Inflammatory macrophage treated with lipopolysaccharide for 4 hours (primary cell): ENCODE data around the gene FMNL2.
"Not testable (repeated sequence)": the region's sequence is repeated elsewhere in the genome, so short reads cannot be mapped to it uniquely, and the experiment has no call there.

Source experiments
- DNase-seq: peaks from one replicate; pipeline ENCODE4 v3.0.0-alpha.2; 2020

Gene FMNL2

DNA sequence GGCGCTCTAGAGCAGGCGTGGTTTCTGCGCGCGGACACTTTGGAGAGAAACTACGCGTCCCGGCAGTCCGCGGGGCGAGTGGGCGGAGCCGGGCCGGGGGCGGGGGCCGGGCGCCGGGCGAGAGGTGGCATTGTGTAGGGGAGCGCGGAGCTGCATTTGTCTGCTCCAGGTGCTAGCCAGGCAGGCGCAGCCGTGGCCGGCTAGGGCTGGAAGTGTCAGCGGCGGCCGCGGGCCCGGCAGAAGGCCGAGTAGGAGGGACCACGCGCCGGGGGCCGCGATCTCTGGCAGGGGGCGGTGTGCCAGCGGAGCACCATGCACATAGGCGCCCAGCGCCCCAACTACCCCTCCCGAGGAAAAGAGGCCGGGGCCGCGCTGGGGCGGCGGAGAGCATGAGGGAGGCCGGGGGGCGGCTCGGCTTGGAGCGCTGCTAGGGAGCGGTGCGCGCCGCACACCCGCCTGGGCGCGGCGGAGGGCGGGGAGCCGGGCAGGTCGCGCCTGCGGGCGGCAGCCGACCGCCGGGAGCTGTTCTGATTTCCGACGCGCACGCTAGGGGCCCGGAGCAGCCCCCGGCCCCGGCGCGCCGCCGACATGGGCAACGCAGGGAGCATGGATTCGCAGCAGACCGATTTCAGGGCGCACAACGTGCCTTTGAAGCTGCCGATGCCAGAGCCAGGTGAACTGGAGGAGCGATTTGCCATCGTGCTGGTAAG is at the start of gene FMNL2:
FMNL2 (plus strand) TSS at position 159 of the 710 bp plus-strand sequence.
- peak; percentile 85 for DNase-seq

DNA sequence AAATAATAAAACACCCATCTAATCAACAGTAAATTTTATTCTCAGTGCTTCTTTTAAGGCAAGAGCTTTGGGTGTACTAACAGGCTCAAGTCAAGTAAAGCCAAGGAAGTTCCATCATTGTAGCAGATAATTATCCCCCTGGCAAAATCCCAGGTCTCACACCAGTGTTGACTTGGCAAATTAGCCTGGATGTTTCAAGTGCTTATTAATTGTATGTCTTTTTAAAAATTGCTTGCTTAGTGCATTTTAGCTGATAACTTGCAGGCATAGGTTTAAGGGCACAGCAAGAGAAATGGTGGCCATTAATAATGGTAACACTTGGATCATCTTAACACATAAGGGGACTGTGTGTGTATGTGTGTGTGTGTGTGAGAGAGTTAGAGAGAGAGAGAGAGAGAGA is 42.0 kb upstream of the FMNL2 start:
- DNase-seq = no peak

DNA sequence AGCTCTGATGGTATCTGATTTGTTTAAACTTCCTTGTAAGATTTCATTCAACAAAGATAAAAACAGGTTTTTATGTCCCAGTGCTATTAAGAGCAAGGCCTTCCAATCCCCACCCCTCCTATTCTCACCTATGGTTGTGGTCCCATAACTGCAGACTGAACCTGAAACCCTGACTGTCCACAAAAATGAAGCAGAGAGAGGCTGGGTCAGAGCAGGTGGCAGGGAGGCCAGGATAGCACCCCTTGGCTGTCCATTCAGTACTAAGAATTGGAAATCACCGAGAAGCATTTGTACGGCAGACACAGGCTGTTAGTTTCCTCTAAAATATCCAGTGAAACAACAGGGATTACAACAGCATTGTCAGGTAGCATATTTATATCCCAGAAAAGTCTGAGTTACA is 37.3 kb upstream of the FMNL2 start:
- no peak for DNase-seq

DNA sequence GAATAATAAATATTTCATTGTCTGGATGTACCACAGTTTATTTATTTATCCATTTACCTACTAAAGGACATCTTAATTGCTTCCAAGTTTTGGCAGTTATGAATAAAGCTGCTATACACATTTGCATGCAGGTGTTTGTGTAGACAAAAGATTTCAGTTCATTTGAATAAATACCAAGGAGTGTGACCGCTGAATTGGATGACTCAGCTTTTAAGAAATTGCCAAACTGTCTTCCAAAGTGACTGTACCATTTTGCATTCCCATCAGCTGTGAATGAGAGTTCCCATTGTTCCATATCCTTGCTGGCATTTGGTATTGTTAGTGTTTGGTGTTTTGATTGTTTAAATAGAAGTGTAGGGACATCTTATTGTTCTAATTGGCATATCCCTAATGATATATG is 36.2 kb upstream of the FMNL2 start:
- DNase-seq = no peak

DNA sequence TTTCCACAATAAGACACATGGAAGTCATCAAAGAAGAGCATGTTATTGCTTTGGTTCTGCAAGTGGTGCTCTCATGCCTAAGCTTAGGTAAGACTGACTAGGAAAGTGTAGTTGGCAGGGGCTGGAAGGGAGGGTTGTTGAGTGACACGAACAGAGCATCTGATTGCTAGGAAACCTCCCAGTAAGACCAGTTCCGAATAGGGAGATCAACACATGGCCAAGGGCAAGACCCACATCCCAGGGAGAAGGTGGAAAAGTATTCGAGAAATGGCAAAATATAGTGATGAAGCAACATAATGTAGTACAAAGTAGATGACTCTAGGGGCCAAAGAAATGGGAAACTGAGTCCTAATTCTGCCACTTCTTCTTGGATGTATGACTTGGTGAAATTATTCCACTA is 33.8 kb upstream of the FMNL2 start:
- DNase-seq = no peak

DNA sequence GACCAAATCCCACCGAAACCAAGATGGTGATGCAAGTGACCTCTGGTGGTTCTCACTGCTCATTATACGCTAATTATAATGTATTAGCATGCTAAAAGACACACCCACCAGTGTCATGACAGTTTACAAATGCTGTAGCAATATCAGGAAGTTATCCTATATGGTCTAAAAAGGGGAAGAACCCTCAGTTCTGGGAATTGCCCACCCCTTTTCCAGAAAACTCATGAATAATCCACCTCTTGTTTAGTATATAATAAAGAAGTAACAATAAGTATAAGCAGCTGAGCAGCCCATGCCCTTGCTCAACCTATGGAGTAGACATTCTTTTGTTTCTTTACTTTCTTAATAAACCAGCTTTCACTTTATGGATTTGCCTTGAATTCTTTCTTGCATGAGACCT is 31.0 kb upstream of the FMNL2 start:
- DNase-seq = peak; percentile 65

DNA sequence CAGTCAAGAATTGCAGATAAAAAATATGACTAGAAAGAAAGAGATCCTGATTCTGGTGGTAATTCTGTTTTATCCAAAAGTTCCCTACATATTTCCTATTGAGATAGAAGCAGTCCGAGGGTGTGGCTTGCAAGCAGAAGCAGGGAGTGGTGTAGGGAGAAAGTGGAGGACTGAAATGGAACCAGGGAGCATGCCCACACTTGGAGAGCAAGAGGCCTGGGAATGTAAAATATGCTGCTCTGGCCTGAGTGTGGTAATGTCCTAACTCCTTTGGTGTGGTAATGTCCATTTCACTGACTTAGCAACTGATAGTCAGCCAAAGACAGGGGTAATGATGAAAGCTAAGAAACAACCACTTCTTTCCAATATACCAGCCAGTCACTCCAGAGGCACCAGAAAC is 30.1 kb upstream of the FMNL2 start:
- DNase-seq = no peak

DNA sequence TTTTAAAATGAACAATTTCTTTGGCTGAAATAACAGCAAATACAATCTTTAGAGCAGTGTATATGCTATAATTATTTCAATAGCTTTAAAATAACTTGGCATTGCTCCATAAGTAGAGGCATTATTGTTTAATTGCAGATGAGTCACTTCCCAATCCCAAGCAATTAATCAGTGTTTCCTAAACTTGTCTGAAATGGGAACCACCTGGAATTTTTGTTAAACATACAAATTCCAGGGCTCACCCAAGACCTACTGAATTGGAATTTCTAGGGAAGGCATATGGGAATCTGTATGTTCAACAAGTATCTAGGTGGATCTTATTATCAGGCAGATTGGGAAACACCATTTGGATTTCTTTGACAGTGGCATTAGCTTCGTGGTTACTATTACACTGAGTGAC is 27.1 kb upstream of the FMNL2 start:
- no peak for DNase-seq

DNA sequence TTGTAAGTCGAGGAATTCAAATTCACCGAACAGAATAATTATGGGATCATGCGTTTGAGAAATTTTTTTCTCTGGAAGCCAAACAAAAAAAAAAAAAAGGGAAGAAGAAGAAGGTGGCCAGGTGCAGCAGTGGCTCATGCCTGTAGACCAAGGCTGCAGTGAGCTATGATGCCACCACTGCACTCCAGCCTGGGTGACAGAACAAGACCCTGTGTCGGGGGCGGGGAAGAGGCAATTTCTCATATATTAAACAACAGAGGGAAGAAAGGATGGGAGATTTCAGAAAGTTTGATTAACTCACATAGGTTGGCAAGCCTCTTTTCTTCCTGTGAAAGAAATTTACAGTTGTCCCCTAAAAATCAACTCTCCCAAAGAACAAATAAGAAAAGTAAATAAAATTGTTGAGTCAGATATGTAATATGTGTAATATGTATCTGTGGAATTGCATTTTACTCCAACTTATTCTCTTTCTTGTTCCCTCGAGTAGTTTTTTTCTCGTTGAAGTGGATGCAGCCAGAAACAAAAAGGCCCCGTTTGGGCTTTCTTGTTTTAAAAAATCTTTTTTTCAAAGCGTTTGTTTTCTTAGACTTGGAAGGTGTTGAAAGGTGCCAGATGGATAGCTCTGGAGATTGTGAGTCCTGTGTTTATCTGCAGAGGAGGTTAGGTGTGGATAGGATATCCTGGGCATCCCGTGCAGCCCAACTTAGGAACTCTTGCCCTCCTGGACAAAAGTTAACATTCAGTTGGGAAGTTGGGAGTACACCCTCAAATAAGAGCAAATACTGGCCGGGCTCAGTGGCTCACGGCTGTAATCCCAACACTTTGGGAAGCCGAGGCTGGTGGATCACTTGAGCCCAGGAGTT is 25.4 kb upstream of the FMNL2 start:
- DNase-seq = no peak

DNA sequence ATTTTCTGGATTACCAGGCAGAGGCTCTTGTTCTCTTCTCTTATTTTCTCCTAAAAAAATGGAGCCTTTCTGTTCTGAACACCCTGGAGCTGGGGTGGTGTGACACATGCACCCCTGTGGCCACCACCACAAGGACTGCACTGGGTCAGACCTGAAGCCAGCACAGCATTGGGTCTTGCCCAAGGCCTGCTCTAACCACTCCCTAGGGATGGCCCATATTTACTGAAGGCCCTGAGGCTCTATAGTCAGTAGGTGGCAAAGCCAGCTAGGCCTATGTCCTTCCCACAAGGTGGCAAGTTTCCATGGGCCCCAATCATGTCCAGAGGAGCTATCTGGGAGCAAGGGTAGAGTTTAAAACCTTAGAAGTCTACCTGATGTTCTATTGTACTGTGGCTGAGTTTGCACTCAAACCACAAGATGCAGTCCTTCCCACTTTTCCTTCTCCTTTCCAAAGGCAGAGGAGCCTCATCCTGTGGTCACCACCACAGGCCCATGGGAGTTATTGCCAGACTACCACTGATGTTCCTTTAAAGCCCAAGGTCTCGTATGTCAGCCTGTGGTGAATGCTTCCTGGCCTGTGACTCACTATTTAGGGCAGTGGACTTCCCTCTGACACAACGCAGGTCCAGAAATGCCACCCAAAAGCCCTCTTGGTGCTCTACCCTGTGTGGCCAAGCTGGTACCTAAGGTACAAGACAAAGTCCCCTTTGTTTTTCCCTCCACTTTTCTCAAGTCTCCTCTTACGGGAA is 15.0 kb upstream of the FMNL2 start:
- peak; percentile 88 for DNase-seq

DNA sequence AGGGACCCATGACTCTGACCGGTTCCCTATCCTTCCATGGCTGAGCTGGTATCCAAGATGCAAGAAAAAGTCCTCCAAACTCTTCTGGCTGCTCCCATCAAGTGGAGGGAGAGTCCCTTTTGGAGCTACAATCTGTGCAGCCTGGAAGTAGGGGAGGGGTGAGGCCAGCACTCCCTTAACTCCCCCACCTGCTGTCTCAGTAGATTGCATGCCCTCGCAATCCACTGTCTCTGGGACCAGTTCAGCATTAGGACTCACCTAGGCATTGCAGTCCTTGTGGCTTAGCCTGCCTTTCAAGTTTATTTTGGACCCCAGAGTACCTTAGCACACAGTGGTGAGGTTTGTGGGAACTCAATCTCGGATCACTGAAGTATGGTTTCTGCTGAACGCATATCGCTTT is 14.2 kb upstream of the FMNL2 start:
- DNase-seq = no peak

DNA sequence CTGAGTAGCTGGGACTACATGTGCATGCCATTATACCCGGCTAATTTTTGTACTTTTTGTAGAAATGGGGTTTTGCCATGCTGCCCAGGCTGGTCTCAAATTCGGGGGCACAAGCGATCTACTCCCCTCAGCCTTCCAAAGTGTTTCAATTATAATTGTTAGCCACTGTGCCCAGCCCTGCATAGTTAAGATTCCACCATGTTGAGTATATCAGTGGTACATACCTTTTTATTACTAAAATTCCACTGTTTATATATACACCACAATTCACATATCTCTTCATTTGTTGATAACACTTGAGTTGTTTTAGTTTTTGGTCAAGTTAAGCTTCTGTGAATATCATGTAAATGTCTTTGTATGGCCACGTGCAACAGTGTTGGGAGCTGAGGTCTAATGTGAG is 12.8 kb upstream of the FMNL2 start:
- no peak for DNase-seq

DNA sequence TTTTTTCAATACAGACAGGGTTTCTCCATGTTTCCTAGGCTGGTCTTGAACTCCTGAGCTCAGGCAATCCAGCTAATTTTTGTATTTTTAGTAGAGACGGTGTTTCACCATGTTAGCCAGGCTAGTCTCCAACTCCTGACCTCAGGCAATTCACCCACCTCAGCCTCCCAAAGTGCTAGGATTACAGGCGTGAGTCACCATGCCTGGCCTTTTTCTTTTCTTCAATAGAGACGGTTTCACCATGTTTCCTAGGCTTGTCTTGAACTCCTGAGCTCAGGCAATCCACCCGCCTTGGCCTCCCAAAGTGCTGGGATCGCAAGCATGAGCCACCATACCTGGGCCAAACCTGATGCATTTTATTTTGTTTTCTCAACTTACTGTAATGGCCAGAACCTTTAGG is 9.8 kb upstream of the FMNL2 start:
- not testable (repeated sequence) for DNase-seq

DNA sequence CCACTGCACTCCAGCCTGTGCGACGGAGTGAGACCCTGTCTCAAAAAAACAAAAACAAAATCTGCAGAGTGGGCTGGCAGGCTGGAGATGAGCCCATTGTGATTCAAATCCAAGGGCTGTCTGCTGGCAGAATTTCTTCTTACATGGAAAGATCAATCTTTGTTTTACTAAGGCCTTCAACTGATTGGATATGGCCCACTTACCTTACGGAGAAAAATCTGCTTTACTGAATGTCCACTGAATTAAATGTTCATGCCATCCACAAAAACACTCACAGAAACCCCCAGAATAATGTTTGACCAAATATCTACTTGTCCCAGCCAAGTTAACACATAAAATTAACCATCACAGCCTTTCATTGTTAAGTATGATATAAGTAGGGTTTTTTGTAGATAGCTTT is 8.3 kb upstream of the FMNL2 start:
- no peak for DNase-seq

DNA sequence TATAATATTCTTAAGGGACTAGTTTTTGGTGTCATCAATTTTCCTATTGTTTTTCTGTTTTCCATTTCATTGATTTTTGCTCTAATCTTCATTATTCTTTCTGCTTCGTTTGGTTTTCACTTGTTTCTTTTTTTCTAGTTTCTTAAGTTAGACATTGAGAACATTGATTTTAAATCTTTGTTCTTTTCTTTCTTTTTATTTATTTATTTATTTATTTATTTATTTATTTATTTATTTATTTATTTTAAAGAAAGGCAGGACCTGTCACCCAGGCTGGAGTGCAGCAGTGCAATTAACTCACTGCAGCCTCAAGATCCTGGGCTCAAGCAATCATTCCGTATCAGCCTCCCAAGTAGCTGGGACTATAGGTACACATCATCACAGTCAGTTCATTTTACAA is 7.0 kb upstream of the FMNL2 start:
- DNase-seq = no peak

DNA sequence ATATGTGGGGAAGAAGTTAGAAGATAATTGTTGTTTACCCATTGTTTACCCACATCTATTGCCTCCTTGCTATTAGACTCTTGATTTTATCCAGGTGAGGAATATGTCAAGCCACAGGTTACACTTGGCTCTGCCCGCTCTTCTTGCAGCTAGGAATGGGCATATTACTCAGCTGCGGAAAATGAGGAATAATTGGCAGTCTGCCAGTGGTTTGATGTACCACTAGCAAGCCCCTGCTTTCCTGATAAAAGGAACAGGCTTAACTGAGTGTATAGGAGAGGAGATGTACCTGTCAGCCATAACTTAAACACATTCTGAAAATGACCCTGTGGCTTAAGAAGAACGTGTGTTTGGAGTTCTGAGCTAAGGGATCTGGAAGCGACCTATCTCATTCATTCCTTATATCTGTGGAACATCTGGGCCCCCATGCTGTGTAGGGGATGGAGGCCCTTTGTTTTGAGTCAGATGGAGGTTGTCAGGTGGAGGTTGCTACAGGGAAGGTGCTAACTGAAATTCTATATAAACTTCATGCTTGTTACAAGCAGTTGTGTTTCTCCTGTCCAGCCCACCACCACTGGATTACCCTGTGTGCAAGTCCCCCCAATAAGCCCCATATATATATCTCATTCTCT is 4.6 kb upstream of the FMNL2 start:
- DNase-seq = no peak

DNA sequence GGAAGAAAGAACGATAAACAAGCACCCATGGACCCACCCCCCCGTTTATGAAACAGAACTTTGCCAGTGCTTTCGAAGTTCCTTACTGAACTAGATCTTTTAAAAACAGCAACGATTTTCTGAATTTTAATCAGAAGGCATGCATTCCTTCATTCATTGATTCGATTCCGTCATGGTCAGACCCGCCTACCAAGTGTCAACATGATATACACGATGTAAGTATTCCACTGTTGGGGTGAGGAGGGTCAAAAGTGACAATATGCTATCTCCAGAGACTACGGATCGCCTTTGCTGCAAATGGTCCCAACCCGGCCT is 316 bp upstream of the FMNL2 start:
- DNase-seq = no peak

DNA sequence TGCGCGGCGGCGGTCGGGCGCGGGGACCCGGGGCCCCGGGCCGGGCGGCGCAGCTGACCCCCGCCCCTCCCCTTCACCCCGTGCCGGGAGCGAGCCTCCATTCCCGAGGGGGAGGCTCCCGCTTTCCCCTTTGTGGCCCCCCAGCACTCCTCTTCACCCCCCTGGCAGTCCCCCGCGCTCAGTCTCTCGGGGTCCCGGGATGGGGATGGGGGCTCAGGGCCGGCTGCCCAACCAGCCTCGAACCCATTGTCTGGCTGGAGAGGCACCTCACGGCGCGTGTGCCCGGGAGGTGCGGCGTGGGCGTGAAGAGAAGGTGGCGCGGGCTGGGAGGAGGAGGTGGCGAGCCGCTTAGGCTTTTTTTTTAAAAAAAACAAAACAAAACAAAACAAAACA is 748 bp downstream of the FMNL2 start:
- no peak for DNase-seq

DNA sequence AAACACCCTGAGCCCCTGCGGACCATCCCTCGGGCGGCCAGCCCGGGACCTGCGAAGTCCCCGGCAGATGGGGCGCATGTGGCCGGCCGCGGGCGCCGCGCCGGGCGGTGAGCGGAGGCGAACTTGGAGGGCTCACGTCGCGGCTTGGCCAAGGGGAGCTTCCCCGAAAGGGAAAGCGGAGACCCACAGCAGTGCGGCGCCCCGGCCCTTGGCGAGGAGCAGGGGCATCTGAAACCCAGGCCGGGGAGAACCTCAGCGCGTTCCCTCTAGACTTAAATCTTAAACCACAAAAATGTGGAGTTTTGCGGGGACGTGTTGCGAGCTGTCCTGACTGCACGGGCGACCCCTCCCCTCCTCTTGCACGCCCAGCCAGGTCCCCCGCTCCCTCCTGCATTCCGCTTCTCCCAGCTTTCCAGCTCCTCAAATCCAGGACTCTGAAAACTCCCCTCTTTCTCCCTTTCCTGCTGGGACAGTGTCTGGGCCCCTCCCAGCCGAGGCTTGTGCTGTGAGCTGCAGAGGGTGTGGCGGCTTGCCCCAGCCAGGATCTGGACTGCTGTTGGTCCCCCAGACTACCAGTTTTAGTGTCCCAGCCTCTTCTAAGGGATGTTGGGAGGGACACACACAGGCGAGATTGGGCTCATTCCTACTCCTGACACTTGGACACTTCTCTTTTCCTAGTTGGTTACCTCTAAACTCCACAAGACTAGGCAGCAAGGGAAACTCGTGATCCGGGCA is 1.3 kb downstream of the FMNL2 start:
- peak; percentile 57 for DNase-seq

DNA sequence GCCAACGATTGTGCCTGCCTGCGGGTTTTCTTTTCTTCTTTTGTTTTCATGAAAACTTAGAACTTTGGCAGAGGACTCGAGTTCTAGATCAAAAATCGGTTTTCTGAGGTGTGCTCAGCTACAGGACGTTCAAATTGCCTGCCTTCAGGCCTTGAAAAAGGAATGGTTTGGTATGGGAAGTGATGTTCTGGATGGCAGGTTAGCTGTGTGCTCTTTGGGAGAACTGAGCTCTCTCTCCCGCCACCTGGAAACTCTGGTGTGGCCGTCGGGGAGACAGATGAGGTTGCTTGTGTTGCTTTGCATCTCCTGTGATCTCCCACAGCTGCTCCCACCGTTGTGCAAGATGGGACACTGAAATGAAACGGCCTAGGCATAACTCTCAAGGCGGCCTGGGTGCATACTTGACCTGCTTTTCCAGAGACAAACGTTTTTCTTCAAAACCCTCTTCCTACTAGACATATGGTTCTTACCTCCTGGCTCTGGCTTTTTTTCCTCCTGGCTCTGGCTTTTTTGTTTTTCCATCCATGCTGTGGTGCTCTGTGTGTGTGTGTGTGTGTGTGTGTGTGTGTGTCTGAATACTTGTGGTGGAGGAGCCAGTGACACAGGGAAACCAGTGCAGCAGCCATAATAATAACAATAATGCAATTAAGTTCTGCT is 2.0 kb downstream of the FMNL2 start:
- peak; percentile 34 for DNase-seq

DNA sequence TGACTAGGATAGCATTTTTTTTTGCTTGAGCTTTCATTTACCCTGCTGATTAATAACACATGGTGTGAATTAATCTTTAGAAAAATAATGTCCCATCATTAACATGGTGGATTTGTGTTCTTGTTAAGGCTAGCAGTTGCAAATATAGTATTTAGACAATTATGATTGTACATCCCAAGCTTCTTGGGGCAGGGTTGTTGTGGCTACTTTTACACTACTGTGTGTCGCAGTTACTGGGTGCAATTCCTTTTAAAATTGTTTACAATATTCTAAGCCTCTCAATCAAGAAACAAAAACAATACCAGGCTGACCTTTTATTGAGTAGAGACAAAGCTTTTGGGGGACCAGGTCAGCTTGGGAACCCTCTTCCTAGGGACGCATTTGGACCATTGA is 2.5 kb downstream of the FMNL2 start:
- DNase-seq = no peak
